ENCODE data around the gene NHERF1.

Gene NHERF1

GRCh38 chr17:74743755-74744154, 4.7 kb upstream of the NHERF1 start:
- H3K4me3 ChIP-seq (ENCODE audit: low read depth, low read length): no peak overlapping the region
- DNase-seq (ENCODE audit: low read depth): no peak
- TF ChIP-seq, protein P1, sequence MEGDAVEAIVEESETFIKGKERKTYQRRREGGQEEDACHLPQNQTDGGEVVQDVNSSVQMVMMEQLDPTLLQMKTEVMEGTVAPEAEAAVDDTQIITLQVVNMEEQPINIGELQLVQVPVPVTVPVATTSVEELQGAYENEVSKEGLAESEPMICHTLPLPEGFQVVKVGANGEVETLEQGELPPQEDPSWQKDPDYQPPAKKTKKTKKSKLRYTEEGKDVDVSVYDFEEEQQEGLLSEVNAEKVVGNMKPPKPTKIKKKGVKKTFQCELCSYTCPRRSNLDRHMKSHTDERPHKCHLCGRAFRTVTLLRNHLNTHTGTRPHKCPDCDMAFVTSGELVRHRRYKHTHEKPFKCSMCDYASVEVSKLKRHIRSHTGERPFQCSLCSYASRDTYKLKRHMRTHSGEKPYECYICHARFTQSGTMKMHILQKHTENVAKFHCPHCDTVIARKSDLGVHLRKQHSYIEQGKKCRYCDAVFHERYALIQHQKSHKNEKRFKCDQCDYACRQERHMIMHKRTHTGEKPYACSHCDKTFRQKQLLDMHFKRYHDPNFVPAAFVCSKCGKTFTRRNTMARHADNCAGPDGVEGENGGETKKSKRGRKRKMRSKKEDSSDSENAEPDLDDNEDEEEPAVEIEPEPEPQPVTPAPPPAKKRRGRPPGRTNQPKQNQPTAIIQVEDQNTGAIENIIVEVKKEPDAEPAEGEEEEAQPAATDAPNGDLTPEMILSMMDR (IDR thresholded peaks at IDR 0.05; ENCODE audit: low read depth, low read length, missing control alignments): no peak

GRCh38 chr17:74744349-74744713, 4.1 kb upstream of the NHERF1 start:
- DNase-seq (ENCODE audit: low read depth): no peak
- TF ChIP-seq, protein P1 (IDR thresholded peaks at IDR 0.05; ENCODE audit: low read depth, low read length, missing control alignments): no peak
- no peak overlapping the region for H3K4me3 ChIP-seq (ENCODE audit: low read depth, low read length)

DNA sequence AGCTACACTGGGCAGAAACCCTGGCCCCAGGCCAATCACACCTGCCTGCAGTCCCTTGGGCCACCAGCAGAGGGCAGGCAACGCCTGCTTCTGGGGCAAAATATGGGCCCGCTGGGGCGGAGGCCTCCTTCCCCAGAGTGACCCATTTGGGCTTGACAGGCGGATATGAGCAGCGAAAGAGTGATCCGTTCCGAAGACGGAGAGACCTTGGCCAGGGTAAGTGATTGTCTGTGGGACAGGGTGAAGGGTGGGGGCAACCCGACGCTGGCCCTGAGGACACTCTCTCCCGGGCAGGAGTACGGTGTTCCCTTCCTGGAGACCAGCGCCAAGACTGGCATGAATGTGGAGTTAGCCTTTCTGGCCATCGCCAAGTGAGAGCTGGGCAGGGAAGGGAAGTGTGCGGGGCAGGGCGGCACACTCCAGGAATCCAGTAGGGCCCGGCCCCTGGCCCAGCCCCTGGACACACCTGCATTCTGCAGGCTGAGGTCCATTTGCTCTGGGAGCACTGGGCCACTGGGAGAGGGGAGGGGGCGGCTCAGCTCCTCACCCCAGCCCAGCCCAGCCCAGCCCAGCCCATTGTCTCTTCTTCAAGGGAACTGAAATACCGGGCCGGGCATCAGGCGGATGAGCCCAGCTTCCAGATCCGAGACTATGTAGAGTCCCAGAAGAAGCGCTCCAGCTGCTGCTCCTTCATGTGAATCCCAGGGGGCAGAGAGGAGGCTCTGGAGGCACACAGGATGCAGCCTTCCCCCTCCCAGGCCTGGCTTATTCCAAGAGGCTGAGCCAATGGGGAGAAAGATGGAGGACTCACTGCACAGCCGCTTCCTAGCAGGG, 3.5 kb upstream of the NHERF1 start:
- TF ChIP-seq, protein P1 (IDR thresholded peaks at IDR 0.05; ENCODE audit: low read depth, low read length, missing control alignments): peak; percentile 100
- no peak for DNase-seq (ENCODE audit: low read depth)
- no peak overlapping the region for H3K4me3 ChIP-seq (ENCODE audit: low read depth, low read length)

DNA sequence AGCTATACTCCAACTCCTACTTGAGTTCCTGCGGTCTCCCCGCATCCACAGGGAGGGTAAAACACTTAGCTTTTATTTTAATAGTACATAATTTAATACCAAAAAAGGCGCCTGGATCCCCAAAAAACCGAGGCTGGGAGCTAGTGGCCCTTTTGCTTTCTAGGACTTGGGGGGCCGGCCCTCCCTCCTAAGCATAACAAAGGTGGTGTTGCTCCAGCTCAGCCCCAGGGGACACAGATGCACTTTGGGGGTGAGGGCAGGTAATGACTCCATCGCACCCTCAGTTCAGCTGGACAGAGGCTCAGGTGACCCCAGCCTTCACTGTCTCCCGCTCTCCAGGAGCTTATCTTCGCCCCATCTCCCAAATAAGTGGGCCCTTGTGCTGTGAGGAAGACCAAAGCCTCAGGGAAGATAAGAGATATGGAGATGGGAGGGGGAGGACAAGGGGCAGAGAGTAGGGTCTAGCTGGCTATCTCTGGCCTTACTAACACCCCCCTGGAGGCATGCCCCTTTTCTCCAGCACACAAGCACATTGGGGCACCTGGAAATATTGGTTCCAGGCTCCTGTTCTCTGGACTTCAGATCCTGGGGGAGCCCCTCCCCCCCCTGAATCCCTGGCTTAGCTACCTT, 2.8 kb upstream of the NHERF1 start:
- no peak overlapping the region for H3K4me3 ChIP-seq (ENCODE audit: low read depth, low read length)
- DNase-seq (ENCODE audit: low read depth): no peak
- TF ChIP-seq, protein P1 (IDR thresholded peaks at IDR 0.05; ENCODE audit: low read depth, low read length, missing control alignments): no peak

GRCh38 chr17:74746376-74746775, 2.1 kb upstream of the NHERF1 start:
- no peak for DNase-seq (ENCODE audit: low read depth)
- TF ChIP-seq, protein P1 (IDR thresholded peaks at IDR 0.05; ENCODE audit: low read depth, low read length, missing control alignments): no peak
- H3K4me3 ChIP-seq (ENCODE audit: low read depth, low read length): no peak overlapping the region

DNA sequence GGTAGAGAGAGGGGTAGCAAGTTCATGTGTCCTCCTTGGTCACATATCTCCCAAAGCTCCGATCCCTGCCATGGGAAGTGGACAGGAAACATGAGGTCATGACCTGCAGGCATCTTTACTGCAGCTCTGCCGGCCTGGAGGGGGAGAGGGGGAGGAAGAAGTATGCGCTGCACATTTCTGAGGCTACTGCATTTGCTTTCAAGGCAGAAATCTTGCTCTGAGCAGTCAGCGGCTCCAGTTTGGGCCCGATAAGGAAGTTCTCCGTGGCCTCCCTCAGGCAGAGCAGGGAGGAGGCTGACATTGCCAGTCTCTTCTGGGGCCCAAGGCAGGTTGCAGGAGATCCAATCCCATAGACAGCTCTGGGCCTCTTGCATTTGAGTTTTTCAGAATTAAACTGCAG, 1.5 kb upstream of the NHERF1 start:
- H3K4me3 ChIP-seq (ENCODE audit: low read depth, low read length): no peak overlapping the region
- no peak for DNase-seq (ENCODE audit: low read depth)
- TF ChIP-seq, protein P1 (IDR thresholded peaks at IDR 0.05; ENCODE audit: low read depth, low read length, missing control alignments): no peak

DNA sequence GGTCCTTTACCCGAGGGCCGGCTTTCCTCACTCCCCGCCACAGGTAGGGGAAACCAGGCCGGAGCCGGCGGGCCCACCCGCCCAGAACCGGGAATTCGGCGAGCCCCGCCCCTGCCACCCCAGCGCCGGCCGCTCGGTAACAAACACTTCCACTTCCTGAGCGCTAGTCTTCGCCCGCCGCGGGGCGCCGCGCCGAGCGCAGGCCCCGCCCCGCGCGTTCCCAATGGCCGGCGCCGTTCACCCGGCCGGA, 224 bp upstream of the NHERF1 start:
- TF ChIP-seq, protein P1 (IDR thresholded peaks at IDR 0.05; ENCODE audit: low read depth, low read length, missing control alignments): no peak
- no peak for DNase-seq (ENCODE audit: low read depth)
- peak overlapping the region; percentile 50 for H3K4me3 ChIP-seq (ENCODE audit: low read depth, low read length)
